ENCODE measurements around the gene ZNF587B. TPM values are rescaled to one million over a fixed set of nuclear protein-coding genes. Genes with fewer than 3 reads are reported as not detected.

The ZNF587B gene
- total and polyA plus RNA-seq, 9 of the 15 experiments (the other 6 are each of a cell fraction or from before 2014, with no cell fraction given) = 7.4 to 37.5 (median 20.8) TPM

GRCh38 chr19:57814505-57815246, 15.4 kb upstream of the ZNF587B start, which contains the start of gene ZNF552 (continued):
- TF ChIP-seq, protein P1, sequence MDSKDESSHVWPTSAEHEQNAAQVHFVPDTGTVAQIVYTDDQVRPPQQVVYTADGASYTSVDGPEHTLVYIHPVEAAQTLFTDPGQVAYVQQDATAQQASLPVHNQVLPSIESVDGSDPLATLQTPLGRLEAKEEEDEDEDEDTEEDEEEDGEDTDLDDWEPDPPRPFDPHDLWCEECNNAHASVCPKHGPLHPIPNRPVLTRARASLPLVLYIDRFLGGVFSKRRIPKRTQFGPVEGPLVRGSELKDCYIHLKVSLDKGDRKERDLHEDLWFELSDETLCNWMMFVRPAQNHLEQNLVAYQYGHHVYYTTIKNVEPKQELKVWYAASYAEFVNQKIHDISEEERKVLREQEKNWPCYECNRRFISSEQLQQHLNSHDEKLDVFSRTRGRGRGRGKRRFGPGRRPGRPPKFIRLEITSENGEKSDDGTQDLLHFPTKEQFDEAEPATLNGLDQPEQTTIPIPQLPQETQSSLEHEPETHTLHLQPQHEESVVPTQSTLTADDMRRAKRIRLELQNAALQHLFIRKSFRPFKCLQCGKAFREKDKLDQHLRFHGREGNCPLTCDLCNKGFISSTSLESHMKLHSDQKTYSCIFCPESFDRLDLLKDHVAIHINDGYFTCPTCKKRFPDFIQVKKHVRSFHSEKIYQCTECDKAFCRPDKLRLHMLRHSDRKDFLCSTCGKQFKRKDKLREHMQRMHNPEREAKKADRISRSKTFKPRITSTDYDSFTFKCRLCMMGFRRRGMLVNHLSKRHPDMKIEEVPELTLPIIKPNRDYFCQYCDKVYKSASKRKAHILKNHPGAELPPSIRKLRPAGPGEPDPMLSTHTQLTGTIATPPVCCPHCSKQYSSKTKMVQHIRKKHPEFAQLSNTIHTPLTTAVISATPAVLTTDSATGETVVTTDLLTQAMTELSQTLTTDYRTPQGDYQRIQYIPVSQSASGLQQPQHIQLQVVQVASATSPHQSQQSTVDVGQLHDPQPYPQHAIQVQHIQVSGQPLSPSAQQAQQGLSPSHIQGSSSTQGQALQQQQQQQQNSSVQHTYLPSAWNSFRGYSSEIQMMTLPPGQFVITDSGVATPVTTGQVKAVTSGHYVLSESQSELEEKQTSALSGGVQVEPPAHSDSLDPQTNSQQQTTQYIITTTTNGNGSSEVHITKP (IDR thresholded peaks at IDR 0.05; ENCODE audit: partially characterized antibody) = peak; percentile 99
- TF ChIP-seq, protein P2, sequence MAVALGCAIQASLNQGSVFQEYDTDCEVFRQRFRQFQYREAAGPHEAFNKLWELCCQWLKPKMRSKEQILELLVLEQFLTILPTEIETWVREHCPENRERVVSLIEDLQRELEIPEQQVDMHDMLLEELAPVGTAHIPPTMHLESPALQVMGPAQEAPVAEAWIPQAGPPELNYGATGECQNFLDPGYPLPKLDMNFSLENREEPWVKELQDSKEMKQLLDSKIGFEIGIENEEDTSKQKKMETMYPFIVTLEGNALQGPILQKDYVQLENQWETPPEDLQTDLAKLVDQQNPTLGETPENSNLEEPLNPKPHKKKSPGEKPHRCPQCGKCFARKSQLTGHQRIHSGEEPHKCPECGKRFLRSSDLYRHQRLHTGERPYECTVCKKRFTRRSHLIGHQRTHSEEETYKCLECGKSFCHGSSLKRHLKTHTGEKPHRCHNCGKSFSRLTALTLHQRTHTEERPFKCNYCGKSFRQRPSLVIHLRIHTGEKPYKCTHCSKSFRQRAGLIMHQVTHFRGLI (CRISPR knock-in tag; IDR thresholded peaks at IDR 0.05) = no peak
- TF ChIP-seq YY1 (IDR thresholded peaks at IDR 0.05; ENCODE audit: borderline replicate concordance in 1 of 3, control insufficient read depth in 1 of 3, extremely low read depth in 1 of 3, insufficient read depth in 3 of 3, insufficient read length in 1 of 3, insufficient replicate concordance in 2 of 3, low read depth in 1 of 3, low read length in 2 of 3) (peak in 1 of 3 experiments; percentile 80), TBP (optimal IDR thresholded peaks at IDR 0.05; ENCODE audit: low read depth, low read length) (peak; percentile 85), SAP30 (IDR thresholded peaks at IDR 0.05; ENCODE audit: borderline replicate concordance, insufficient read depth, low read depth, low read length, poor library complexity, severe bottlenecking) (peak; percentile 46), SP1 (CRISPR knock-in tag; IDR thresholded peaks at IDR 0.05) (peak; percentile 48; the same call in 1 of the 2 replicates), ATF1 (CRISPR knock-in tag; IDR thresholded peaks at IDR 0.05) (no peak), ATF1 (tag; IDR thresholded peaks at IDR 0.05) (peak; percentile 95), ERF (CRISPR knock-in tag; IDR thresholded peaks at IDR 0.05) (0 out of 2 replicates have a peak, but pooled peaks have one; percentile 14), KHSRP (IDR thresholded peaks at IDR 0.05) (no peak), POLR2AphosphoS5 (IDR thresholded peaks at IDR 0.05; ENCODE audit: control insufficient read depth, insufficient read depth, low read depth, low read length) (peak; percentile 75; the same call in 1 of the 2 replicates), CTBP1 (IDR thresholded peaks at IDR 0.05; ENCODE audit: borderline replicate concordance) (peak; percentile 22; the same call in 1 of the 2 replicates)
- TF ChIP-seq, protein P3, sequence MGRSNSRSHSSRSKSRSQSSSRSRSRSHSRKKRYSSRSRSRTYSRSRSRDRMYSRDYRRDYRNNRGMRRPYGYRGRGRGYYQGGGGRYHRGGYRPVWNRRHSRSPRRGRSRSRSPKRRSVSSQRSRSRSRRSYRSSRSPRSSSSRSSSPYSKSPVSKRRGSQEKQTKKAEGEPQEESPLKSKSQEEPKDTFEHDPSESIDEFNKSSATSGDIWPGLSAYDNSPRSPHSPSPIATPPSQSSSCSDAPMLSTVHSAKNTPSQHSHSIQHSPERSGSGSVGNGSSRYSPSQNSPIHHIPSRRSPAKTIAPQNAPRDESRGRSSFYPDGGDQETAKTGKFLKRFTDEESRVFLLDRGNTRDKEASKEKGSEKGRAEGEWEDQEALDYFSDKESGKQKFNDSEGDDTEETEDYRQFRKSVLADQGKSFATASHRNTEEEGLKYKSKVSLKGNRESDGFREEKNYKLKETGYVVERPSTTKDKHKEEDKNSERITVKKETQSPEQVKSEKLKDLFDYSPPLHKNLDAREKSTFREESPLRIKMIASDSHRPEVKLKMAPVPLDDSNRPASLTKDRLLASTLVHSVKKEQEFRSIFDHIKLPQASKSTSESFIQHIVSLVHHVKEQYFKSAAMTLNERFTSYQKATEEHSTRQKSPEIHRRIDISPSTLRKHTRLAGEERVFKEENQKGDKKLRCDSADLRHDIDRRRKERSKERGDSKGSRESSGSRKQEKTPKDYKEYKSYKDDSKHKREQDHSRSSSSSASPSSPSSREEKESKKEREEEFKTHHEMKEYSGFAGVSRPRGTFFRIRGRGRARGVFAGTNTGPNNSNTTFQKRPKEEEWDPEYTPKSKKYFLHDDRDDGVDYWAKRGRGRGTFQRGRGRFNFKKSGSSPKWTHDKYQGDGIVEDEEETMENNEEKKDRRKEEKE (IDR thresholded peaks at IDR 0.05; ENCODE audit: borderline replicate concordance in 1 of 2, control insufficient read depth in 1 of 2, low read depth in 2 of 2, low read length in 1 of 2) = peak in 1 of 2 experiments; percentile 76; a peak in 1 of 4 replicates
- TF ChIP-seq, protein P4, sequence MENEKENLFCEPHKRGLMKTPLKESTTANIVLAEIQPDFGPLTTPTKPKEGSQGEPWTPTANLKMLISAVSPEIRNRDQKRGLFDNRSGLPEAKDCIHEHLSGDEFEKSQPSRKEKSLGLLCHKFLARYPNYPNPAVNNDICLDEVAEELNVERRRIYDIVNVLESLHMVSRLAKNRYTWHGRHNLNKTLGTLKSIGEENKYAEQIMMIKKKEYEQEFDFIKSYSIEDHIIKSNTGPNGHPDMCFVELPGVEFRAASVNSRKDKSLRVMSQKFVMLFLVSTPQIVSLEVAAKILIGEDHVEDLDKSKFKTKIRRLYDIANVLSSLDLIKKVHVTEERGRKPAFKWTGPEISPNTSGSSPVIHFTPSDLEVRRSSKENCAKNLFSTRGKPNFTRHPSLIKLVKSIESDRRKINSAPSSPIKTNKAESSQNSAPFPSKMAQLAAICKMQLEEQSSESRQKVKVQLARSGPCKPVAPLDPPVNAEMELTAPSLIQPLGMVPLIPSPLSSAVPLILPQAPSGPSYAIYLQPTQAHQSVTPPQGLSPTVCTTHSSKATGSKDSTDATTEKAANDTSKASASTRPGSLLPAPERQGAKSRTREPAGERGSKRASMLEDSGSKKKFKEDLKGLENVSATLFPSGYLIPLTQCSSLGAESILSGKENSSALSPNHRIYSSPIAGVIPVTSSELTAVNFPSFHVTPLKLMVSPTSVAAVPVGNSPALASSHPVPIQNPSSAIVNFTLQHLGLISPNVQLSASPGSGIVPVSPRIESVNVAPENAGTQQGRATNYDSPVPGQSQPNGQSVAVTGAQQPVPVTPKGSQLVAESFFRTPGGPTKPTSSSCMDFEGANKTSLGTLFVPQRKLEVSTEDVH (IDR thresholded peaks at IDR 0.05; ENCODE audit: low read depth, partially characterized antibody) = peak; percentile 63
